Spinal cord (tissue), 10 donors: ENCODE results near the gene AP4E1. TPM values are rescaled to one million over a fixed set of nuclear protein-coding genes. Genes with fewer than 3 reads are reported as not detected.

Source experiments
- DNase-seq, 6 donors: peaks; one replicate each; pipeline versions ENCODE4 v3.0.0 to v3.0.0-alpha.2; 2013 to 2015; ENCODE audit warnings: low spot score in 6 of 6, low read depth in 4 of 6
- H3K27ac ChIP-seq: one replicate; pipeline ENCODE4 v1.5.1; 2013; ENCODE audit warnings: low read depth, low read length, control low read depth
- H3K27me3 ChIP-seq: one replicate; pipeline ENCODE4 v1.6.1; 2013; ENCODE audit warnings: low read length; ENCODE audit not compliant: control insufficient read depth, insufficient read depth
- H3K36me3 ChIP-seq: one replicate; pipeline ENCODE4 v1.6.1; 2013; ENCODE audit warnings: low read length; ENCODE audit not compliant: control insufficient read depth, insufficient read depth
- H3K4me1 ChIP-seq: one replicate; pipeline ENCODE4 v1.6.1; 2013; ENCODE audit warnings: low read length; ENCODE audit not compliant: control insufficient read depth, insufficient read depth
- H3K4me3 ChIP-seq: one replicate; pipeline ENCODE4 v1.5.1; 2013; ENCODE audit warnings: low read depth, low read length, control low read depth
- H3K9me3 ChIP-seq: one replicate; pipeline ENCODE4 v1.6.1; 2013; ENCODE audit warnings: low read length; ENCODE audit not compliant: control insufficient read depth, insufficient read depth
- WGBS: methylation state at CpG from one replicate; pipeline ENCODE4 v1.1.5; 2013; ENCODE audit warnings: missing lambda C conversion rate; ENCODE audit not compliant: insufficient coverage; 5-methylcytosine and 5-hydroxymethylcytosine counted together
- polyA plus RNA-seq, 2 donors: library from polyadenylated mRNA; unstranded; fragments of 120-200 nt; gene quantifications; one replicate each; pipeline ENCODE4 v1.2.1, GENCODE V29; 2013; ENCODE audit not compliant: insufficient read length in 2 of 2
- total RNA-seq, 2 donors: library from RNA; depleted of rRNA in 1 of 2; stranded (reverse); fragments of 120-200 nt in 1 of 2; fragments of >200 nt in 1 of 2; gene quantifications; one replicate each; pipeline versions ENCODE4 v1.2.3 to v1.2.4, GENCODE V29; 2013 to 2014
- donor health status: healthy.

The AP4E1 gene
- total and polyA plus RNA-seq, 4 donors, result 6.4 to 16.8 (median 6.9) TPM

- H3K4me1 ChIP-seq, result no peaks in the 10 kb centered on the region
- no peak overlapping the region for H3K4me3 ChIP-seq
- H3K9me3 ChIP-seq, result no peaks in the 10 kb centered on the region
- no peak for DNase-seq
- H3K36me3 ChIP-seq, result peaks cover 2% of the 10 kb centered on the region
- no CpG with 5 or more reads among the region's 4 CpGs for WGBS
- H3K27me3 ChIP-seq, result no peaks in the 10 kb centered on the region
- no peak overlapping the region for H3K27ac ChIP-seq
Measured at GRCh38 chr15:50993598-50993997, 85.1 kb downstream of the AP4E1 start.

- Histone ChIP-seq H3K9me3 (no peaks in the 10 kb centered on the region), H3K27ac (no peak overlapping the region), H3K36me3 (peaks cover 3% of the 10 kb centered on the region), H3K27me3 (no peaks in the 10 kb centered on the region), H3K4me1 (no peaks in the 10 kb centered on the region), H3K4me3 (no peak overlapping the region)
- no peak for DNase-seq
- 86% methylated on average over 1 of the region's 1 CpG for WGBS
Measured at GRCh38 chr15:50996641-50997040, 88.2 kb downstream of the AP4E1 start.

- no peak overlapping the region for H3K4me3 ChIP-seq
- H3K9me3 ChIP-seq, result no peaks in the 10 kb centered on the region
- H3K27ac ChIP-seq, result no peak overlapping the region
- peaks cover 7% of the 10 kb centered on the region for H3K36me3 ChIP-seq
- no peak for DNase-seq
- no peaks in the 10 kb centered on the region for H3K4me1 ChIP-seq
- WGBS, result no CpG with 5 or more reads among the region's 4 CpGs
- no peaks in the 10 kb centered on the region for H3K27me3 ChIP-seq
Measured at GRCh38 chr15:50997371-50998051, 89.0 kb downstream of the AP4E1 start.

GRCh38 chr15:51004103-51004551 lies 95.6 kb downstream of the AP4E1 start:
- peak in 5 of 6 donors; percentile 5 to 58 (median 13) for DNase-seq
- Histone ChIP-seq H3K4me1 (no peaks in the 10 kb centered on the region), H3K4me3 (no peak overlapping the region), H3K27me3 (no peaks in the 10 kb centered on the region), H3K27ac (no peak overlapping the region), H3K36me3 (peaks cover 7% of the 10 kb centered on the region), H3K9me3 (no peaks in the 10 kb centered on the region)
- 34% methylated on average over 3 of the region's 3 CpGs for WGBS

GRCh38 chr15:51006336-51006985 lies 98.0 kb downstream of the AP4E1 start:
- WGBS, result no CpG with 5 or more reads among the region's 1 CpG
- H3K27me3 ChIP-seq, result no peaks in the 10 kb centered on the region
- no peaks in the 10 kb centered on the region for H3K9me3 ChIP-seq
- DNase-seq, result no peak
- peaks cover 4% of the 10 kb centered on the region for H3K36me3 ChIP-seq
- no peak overlapping the region for H3K4me3 ChIP-seq
- no peaks in the 10 kb centered on the region for H3K4me1 ChIP-seq
- no peak overlapping the region for H3K27ac ChIP-seq

- Histone ChIP-seq H3K9me3 (no peaks in the 10 kb centered on the region), H3K27me3 (no peaks in the 10 kb centered on the region), H3K4me1 (no peaks in the 10 kb centered on the region), H3K27ac (no peak overlapping the region), H3K36me3 (no peaks in the 10 kb centered on the region), H3K4me3 (no peak overlapping the region)
- peak in 1 of 6 donors; percentile 88 for DNase-seq
- WGBS, result 80% methylated on average over 1 of the region's 4 CpGs
Measured at GRCh38 chr15:51007131-51007666, 98.7 kb downstream of the AP4E1 start.

- no peaks in the 10 kb centered on the region for H3K9me3 ChIP-seq
- H3K27ac ChIP-seq, result no peak overlapping the region
- DNase-seq, result no peak
- H3K27me3 ChIP-seq, result no peaks in the 10 kb centered on the region
- no peaks in the 10 kb centered on the region for H3K4me1 ChIP-seq
- no peak overlapping the region for H3K4me3 ChIP-seq
- no CpG with 5 or more reads among the region's 1 CpG for WGBS
- H3K36me3 ChIP-seq, result no peaks in the 10 kb centered on the region
Measured at GRCh38 chr15:51011212-51011611, 102.7 kb downstream of the AP4E1 start.

- DNase-seq, result no peak
- Histone ChIP-seq H3K36me3 (no peaks in the 10 kb centered on the region), H3K27me3 (no peaks in the 10 kb centered on the region), H3K9me3 (no peaks in the 10 kb centered on the region), H3K27ac (no peak overlapping the region), H3K4me3 (no peak overlapping the region), H3K4me1 (no peaks in the 10 kb centered on the region)
- WGBS, result no CpG with 5 or more reads among the region's 1 CpG
Measured at GRCh38 chr15:51016615-51017014, 108.1 kb downstream of the AP4E1 start.

- H3K4me1 ChIP-seq, result peaks cover 4% of the 10 kb centered on the region
- no peaks in the 10 kb centered on the region for H3K27me3 ChIP-seq
- no peaks in the 10 kb centered on the region for H3K36me3 ChIP-seq
- no peaks in the 10 kb centered on the region for H3K9me3 ChIP-seq
- H3K4me3 ChIP-seq, result no peak overlapping the region
- no peak for DNase-seq
- H3K27ac ChIP-seq, result no peak overlapping the region
Measured at GRCh38 chr15:51022206-51022605, 113.7 kb downstream of the AP4E1 start.

GRCh38 chr15:51023499-51023898 lies 115.0 kb downstream of the AP4E1 start:
- Histone ChIP-seq H3K9me3 (no peaks in the 10 kb centered on the region), H3K4me3 (no peak overlapping the region), H3K27me3 (no peaks in the 10 kb centered on the region), H3K36me3 (no peaks in the 10 kb centered on the region), H3K27ac (no peak overlapping the region), H3K4me1 (peaks cover 4% of the 10 kb centered on the region)
- no CpG with 5 or more reads among the region's 1 CpG for WGBS
- DNase-seq, result no peak
